Stimulated activated CD8-positive, alpha-beta memory T cell treated with anti-CD3 and anti-CD28 coated beads, Interleukin-7, amount 100 ng/mL, for 24 hours (primary cell): Measurements from ENCODE around the gene EMP1.
A peak's percentile ranks its signal among the peaks of the same experiment; 100 is the strongest.

Source experiments
- DNase-seq: peaks from one replicate; pipeline ENCODE4 v3.0.0-alpha.2; 2020; ENCODE audit warnings: low read depth

EMP1 gene

GRCh38 chr12:13173012-13173932, 23.3 kb upstream of the EMP1 start:
- DNase-seq, result no peak

- DNase-seq, result no peak
Measured at GRCh38 chr12:13175499-13175898, 21.0 kb upstream of the EMP1 start.

GRCh38 chr12:13176256-13176655, 20.3 kb upstream of the EMP1 start:
- DNase-seq, result no peak

- DNase-seq, result no peak
Measured at GRCh38 chr12:13177373-13177772, 19.2 kb upstream of the EMP1 start.

- DNase-seq, result no peak
Measured at GRCh38 chr12:13177906-13178305, 18.6 kb upstream of the EMP1 start.

- no peak for DNase-seq
Measured at GRCh38 chr12:13178568-13179210, 17.8 kb upstream of the EMP1 start.

- DNase-seq, result peak; percentile 30
Measured at GRCh38 chr12:13179211-13180074, 17.1 kb upstream of the EMP1 start.

GRCh38 chr12:13181375-13182070, 15.0 kb upstream of the EMP1 start:
- DNase-seq, result no peak

GRCh38 chr12:13182881-13183280, 13.6 kb upstream of the EMP1 start:
- DNase-seq, result no peak

- DNase-seq, result no peak
Measured at GRCh38 chr12:13183620-13184019, 12.9 kb upstream of the EMP1 start.

GRCh38 chr12:13186302-13186701, 10.2 kb upstream of the EMP1 start:
- DNase-seq, result no peak

GRCh38 chr12:13187399-13187798, 9.1 kb upstream of the EMP1 start:
- DNase-seq, result no peak

GRCh38 chr12:13189264-13189663, 7.3 kb upstream of the EMP1 start:
- DNase-seq, result no peak

GRCh38 chr12:13190275-13190674, 6.3 kb upstream of the EMP1 start:
- DNase-seq, result no peak

GRCh38 chr12:13192719-13193118, 3.8 kb upstream of the EMP1 start:
- no peak for DNase-seq

GRCh38 chr12:13193505-13194231, 2.9 kb upstream of the EMP1 start:
- DNase-seq, result no peak

GRCh38 chr12:13194401-13195110, 2.0 kb upstream of the EMP1 start:
- DNase-seq, result no peak

GRCh38 chr12:13195250-13195649, 1.3 kb upstream of the EMP1 start:
- no peak for DNase-seq

GRCh38 chr12:13195785-13196129, 769 bp upstream of the EMP1 start:
- DNase-seq, result no peak

GRCh38 chr12:13197032-13197431, 506 bp downstream of the EMP1 start:
- DNase-seq, result no peak
